ENCODE data around the gene RAB32.

GRCh38 chr6:146578054-146578453 lies 34.4 kb downstream of the RAB32 start:
- TF ChIP-seq CTCF (conservative IDR thresholded peaks at IDR 0.05 in 1 of 2, IDR thresholded peaks at IDR 0.05 in 1 of 2; ENCODE audit: low read depth in 1 of 2, low read length in 2 of 2) (no peak), EZH2 (IDR thresholded peaks at IDR 0.05; ENCODE audit: low read length, missing control alignments) (no peak)

Measured in fibroblast of lung (primary cell).